HepG2 (cell line): ENCODE results near the gene ANKRD65. TPM values are rescaled to one million over a fixed set of nuclear protein-coding genes. Genes with fewer than 3 reads are reported as not detected.

Experiments used
- CREBL2 ChIP-seq: sonication (generic); formaldehyde crosslinking; IDR thresholded peaks from 2 replicates; pipeline ENCODE4 v1.8.1; 2023; ENCODE audit warnings: missing genetic modification reagents, mild to moderate bottlenecking, borderline replicate concordance
- FOXA1 ChIP-seq, 2 experiments: fragments of 450-650 bp in 1 of 2; sonication (generic) in 1 of 2; formaldehyde crosslinking in 1 of 2; IDR thresholded peaks; 2 replicates each; pipeline versions ENCODE4 v1.4.0 to v1.6.1; 2016 to 2020; ENCODE audit warnings: missing genetic modification reagents in 1 of 2
- IRX3 ChIP-seq: sonication (generic); formaldehyde crosslinking; IDR thresholded peaks from 2 replicates; pipeline ENCODE4 v1.8.1; 2023; ENCODE audit warnings: mild to moderate bottlenecking, low read depth, missing genetic modification reagents, borderline replicate concordance
- KDM3A ChIP-seq: IDR thresholded peaks from 2 replicates; pipeline ENCODE4 v1.6.1; 2018; ENCODE audit warnings: low read depth, missing compliant biosample characterization
- KLF16 ChIP-seq, 2 experiments: sonication (generic) in 1 of 2; formaldehyde crosslinking in 1 of 2; IDR thresholded peaks; 2 replicates each; pipeline versions ENCODE4 v1.6.1 to v1.8.0; 2016 to 2023; ENCODE audit warnings: missing genetic modification reagents in 2 of 2, missing compliant biosample characterization in 1 of 2
- SAP130 ChIP-seq: IDR thresholded peaks from 2 replicates; pipeline ENCODE4 v1.6.1; 2016; ENCODE audit warnings: low read depth
- SMARCE1 ChIP-seq: fragments of 450-650 bp; IDR thresholded peaks from 2 replicates; pipeline ENCODE4 v1.6.1; 2017; ENCODE audit warnings: borderline replicate concordance
- THAP11 ChIP-seq: IDR thresholded peaks from 2 replicates; pipeline ENCODE4 v1.6.1; 2016; ENCODE audit warnings: missing biosample characterization, missing genetic modification reagents
- TP53 ChIP-seq: sonication (generic); formaldehyde crosslinking; conservative IDR thresholded peaks from 2 replicates; pipeline ENCODE4 v1.4.0; 2020; ENCODE audit warnings: missing genetic modification reagents
- ZSCAN25 ChIP-seq: sonication (generic); formaldehyde crosslinking; IDR thresholded peaks from 2 replicates; pipeline ENCODE4 v1.8.0; 2022; ENCODE audit warnings: mild to moderate bottlenecking, missing genetic modification reagents
- polyA plus RNA-seq, 8 experiments: library from polyadenylated mRNA; depleted of rRNA in 3 of 8; stranded (reverse) in 7 of 8; unstranded in 1 of 8; fragments of >200 nt; fragmentation: Illumina TruSeq in 4 of 8; extraction: Trizol in 4 of 8; gene quantifications; 2 replicates each; pipeline versions ENCODE4 v1.2.1 to v1.2.3, GENCODE V29; 2011 to 2016; ENCODE audit warnings: low read depth in 4 of 8, missing spikeins in 1 of 8, mixed read lengths in 1 of 8; ENCODE audit not compliant: insufficient read depth in 1 of 8
- total RNA-seq, 5 experiments: library from RNA; depleted of rRNA; stranded (reverse); fragments of >200 nt; fragmentation: Illumina TruSeq; extraction: Trizol; gene quantifications; 2 replicates each; pipeline ENCODE4 v1.2.3, GENCODE V29; 2016; ENCODE audit warnings: low read depth in 1 of 5
- TF ChIP-seq, protein P1 (sequence below): fragments of 450-650 bp; IDR thresholded peaks from 2 replicates; pipeline ENCODE4 v1.6.1; 2017
- TF ChIP-seq, protein P2 (sequence below): sonication (generic); formaldehyde crosslinking; IDR thresholded peaks from 2 replicates; pipeline ENCODE4 v1.4.0; 2020; ENCODE audit warnings: mild to moderate bottlenecking, missing genetic modification reagents
- TF ChIP-seq, protein P3 (sequence below): IDR thresholded peaks from 2 replicates; pipeline ENCODE4 v1.6.1; 2016; ENCODE audit warnings: mild to moderate bottlenecking
- TF ChIP-seq, protein P4 (sequence below): IDR thresholded peaks from 2 replicates; pipeline ENCODE4 v1.6.1; 2018; ENCODE audit warnings: missing genetic modification reagents, mild to moderate bottlenecking, missing compliant biosample characterization
- TF ChIP-seq, protein P5 (sequence below): sonication (generic); formaldehyde crosslinking; IDR thresholded peaks from 2 replicates; pipeline ENCODE4 v1.4.0; 2020; ENCODE audit warnings: missing genetic modification reagents
- TF ChIP-seq, protein P6 (sequence below): sonication (generic); formaldehyde crosslinking; IDR thresholded peaks from 2 replicates; pipeline ENCODE4 v1.5.0; 2020; ENCODE audit warnings: mild to moderate bottlenecking, missing genetic modification reagents, moderate library complexity
- TF ChIP-seq, protein P7 (sequence below): sonication (generic); formaldehyde crosslinking; IDR thresholded peaks from 2 replicates; pipeline ENCODE4 v1.4.0; 2020; ENCODE audit warnings: missing genetic modification reagents

ANKRD65 gene
- total and polyA plus RNA-seq, 2 of the 13 experiments (the other 11 are each of a cell fraction or from before 2014, with no cell fraction given): 12.1 to 30.1 TPM

GRCh38 chr1:1371746-1372711, 49.0 kb downstream of the ANKRD65 start (continued):
- no peak for TF ChIP-seq FOXA1 (IDR thresholded peaks at IDR 0.05)
- 0 out of 2 replicates have a peak, but pooled peaks have one; percentile 15 for TF ChIP-seq FOXA1 (CRISPR knock-in tag; IDR thresholded peaks at IDR 0.05)
- TF ChIP-seq ZSCAN25 (CRISPR knock-in tag): peak; percentile 50; the same call in 1 of the 2 replicates
- no peak for TF ChIP-seq SMARCE1
- TF ChIP-seq SAP130 (CRISPR knock-in tag): peak; percentile 48; the same call in 1 of the 2 replicates
- 0 out of 4 replicates have a peak, but pooled peaks of 1 of the 2 experiments have one; percentile 30 for TF ChIP-seq KLF16 (CRISPR knock-in tag; IDR thresholded peaks at IDR 0.05)
- TF ChIP-seq, protein P1, sequence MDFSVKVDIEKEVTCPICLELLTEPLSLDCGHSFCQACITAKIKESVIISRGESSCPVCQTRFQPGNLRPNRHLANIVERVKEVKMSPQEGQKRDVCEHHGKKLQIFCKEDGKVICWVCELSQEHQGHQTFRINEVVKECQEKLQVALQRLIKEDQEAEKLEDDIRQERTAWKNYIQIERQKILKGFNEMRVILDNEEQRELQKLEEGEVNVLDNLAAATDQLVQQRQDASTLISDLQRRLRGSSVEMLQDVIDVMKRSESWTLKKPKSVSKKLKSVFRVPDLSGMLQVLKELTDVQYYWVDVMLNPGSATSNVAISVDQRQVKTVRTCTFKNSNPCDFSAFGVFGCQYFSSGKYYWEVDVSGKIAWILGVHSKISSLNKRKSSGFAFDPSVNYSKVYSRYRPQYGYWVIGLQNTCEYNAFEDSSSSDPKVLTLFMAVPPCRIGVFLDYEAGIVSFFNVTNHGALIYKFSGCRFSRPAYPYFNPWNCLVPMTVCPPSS: no peak
- TF ChIP-seq, protein P2, sequence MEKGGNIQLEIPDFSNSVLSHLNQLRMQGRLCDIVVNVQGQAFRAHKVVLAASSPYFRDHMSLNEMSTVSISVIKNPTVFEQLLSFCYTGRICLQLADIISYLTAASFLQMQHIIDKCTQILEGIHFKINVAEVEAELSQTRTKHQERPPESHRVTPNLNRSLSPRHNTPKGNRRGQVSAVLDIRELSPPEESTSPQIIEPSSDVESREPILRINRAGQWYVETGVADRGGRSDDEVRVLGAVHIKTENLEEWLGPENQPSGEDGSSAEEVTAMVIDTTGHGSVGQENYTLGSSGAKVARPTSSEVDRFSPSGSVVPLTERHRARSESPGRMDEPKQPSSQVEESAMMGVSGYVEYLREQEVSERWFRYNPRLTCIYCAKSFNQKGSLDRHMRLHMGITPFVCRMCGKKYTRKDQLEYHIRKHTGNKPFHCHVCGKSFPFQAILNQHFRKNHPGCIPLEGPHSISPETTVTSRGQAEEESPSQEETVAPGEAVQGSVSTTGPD (CRISPR knock-in tag): no peak
- peak; percentile 52; the same call in 1 of the 2 replicates for TF ChIP-seq THAP11
- peak; percentile 23; the same call in 1 of the 2 replicates for TF ChIP-seq KDM3A (CRISPR knock-in tag)
- no peak for TF ChIP-seq IRX3
- TF ChIP-seq, protein P3, sequence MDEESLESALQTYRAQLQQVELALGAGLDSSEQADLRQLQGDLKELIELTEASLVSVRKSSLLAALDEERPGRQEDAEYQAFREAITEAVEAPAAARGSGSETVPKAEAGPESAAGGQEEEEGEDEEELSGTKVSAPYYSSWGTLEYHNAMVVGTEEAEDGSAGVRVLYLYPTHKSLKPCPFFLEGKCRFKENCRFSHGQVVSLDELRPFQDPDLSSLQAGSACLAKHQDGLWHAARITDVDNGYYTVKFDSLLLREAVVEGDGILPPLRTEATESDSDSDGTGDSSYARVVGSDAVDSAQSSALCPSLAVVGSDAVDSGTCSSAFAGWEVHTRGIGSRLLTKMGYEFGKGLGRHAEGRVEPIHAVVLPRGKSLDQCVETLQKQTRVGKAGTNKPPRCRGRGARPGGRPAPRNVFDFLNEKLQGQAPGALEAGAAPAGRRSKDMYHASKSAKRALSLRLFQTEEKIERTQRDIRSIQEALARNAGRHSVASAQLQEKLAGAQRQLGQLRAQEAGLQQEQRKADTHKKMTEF (CRISPR knock-in tag): 0 out of 2 replicates have a peak, but pooled peaks have one; percentile 34
- TF ChIP-seq, protein P4, sequence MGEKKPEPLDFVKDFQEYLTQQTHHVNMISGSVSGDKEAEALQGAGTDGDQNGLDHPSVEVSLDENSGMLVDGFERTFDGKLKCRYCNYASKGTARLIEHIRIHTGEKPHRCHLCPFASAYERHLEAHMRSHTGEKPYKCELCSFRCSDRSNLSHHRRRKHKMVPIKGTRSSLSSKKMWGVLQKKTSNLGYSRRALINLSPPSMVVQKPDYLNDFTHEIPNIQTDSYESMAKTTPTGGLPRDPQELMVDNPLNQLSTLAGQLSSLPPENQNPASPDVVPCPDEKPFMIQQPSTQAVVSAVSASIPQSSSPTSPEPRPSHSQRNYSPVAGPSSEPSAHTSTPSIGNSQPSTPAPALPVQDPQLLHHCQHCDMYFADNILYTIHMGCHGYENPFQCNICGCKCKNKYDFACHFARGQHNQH (CRISPR knock-in tag): peak; percentile 22; the same call in 1 of the 2 replicates
- 0 out of 2 replicates have a peak, but pooled peaks have one; percentile 43 for TF ChIP-seq TP53 (CRISPR knock-in tag)
- TF ChIP-seq, protein P5, sequence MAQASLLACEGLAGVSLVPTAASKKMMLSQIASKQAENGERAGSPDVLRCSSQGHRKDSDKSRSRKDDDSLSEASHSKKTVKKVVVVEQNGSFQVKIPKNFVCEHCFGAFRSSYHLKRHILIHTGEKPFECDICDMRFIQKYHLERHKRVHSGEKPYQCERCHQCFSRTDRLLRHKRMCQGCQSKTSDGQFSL (CRISPR knock-in tag): no peak
- TF ChIP-seq, protein P6, sequence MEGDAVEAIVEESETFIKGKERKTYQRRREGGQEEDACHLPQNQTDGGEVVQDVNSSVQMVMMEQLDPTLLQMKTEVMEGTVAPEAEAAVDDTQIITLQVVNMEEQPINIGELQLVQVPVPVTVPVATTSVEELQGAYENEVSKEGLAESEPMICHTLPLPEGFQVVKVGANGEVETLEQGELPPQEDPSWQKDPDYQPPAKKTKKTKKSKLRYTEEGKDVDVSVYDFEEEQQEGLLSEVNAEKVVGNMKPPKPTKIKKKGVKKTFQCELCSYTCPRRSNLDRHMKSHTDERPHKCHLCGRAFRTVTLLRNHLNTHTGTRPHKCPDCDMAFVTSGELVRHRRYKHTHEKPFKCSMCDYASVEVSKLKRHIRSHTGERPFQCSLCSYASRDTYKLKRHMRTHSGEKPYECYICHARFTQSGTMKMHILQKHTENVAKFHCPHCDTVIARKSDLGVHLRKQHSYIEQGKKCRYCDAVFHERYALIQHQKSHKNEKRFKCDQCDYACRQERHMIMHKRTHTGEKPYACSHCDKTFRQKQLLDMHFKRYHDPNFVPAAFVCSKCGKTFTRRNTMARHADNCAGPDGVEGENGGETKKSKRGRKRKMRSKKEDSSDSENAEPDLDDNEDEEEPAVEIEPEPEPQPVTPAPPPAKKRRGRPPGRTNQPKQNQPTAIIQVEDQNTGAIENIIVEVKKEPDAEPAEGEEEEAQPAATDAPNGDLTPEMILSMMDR: peak; percentile 91
- TF ChIP-seq, protein P7, sequence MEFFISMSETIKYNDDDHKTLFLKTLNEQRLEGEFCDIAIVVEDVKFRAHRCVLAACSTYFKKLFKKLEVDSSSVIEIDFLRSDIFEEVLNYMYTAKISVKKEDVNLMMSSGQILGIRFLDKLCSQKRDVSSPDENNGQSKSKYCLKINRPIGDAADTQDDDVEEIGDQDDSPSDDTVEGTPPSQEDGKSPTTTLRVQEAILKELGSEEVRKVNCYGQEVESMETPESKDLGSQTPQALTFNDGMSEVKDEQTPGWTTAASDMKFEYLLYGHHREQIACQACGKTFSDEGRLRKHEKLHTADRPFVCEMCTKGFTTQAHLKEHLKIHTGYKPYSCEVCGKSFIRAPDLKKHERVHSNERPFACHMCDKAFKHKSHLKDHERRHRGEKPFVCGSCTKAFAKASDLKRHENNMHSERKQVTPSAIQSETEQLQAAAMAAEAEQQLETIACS (CRISPR knock-in tag): 0 out of 2 replicates have a peak, but pooled peaks have one; percentile 39
- TF ChIP-seq CREBL2 (CRISPR knock-in tag): no peak
